Endothelial cell of umbilical vein (primary cell): ENCODE measurements around the gene PLEKHG3.

Experiments used
- EZH2 ChIP-seq: IDR thresholded peaks from 2 replicates; pipeline ENCODE4 v1.6.1; 2012; ENCODE audit warnings: borderline replicate concordance, low read depth, mild to moderate bottlenecking, moderate library complexity, low read length, inconsistent platforms; ENCODE audit not compliant: severe bottlenecking
- FOS ChIP-seq: IDR thresholded peaks from 2 replicates; pipeline ENCODE4 v1.6.1; 2011; ENCODE audit warnings: mild to moderate bottlenecking, low read length, moderate library complexity, borderline replicate concordance; ENCODE audit not compliant: insufficient read depth
- GATA2 ChIP-seq: IDR thresholded peaks from 2 replicates; pipeline ENCODE4 v1.7.0; 2011; ENCODE audit warnings: low read depth, mild to moderate bottlenecking, moderate library complexity, mixed read lengths, low read length; ENCODE audit not compliant: insufficient read length, insufficient read depth
- JUN ChIP-seq: IDR thresholded peaks from 2 replicates; pipeline ENCODE4 v1.6.1; 2011; ENCODE audit warnings: borderline replicate concordance, low read depth; ENCODE audit not compliant: insufficient read length, insufficient read depth
- POLR2A ChIP-seq: IDR thresholded peaks from 2 replicates; pipeline ENCODE4 v1.6.1; 2012; ENCODE audit warnings: low read depth, mild to moderate bottlenecking, control low read depth, low read length
- POLR2AphosphoS5 ChIP-seq: IDR thresholded peaks from 2 replicates; pipeline ENCODE4 v1.6.1; 2012; ENCODE audit warnings: low read depth, mild to moderate bottlenecking, control low read depth, low read length, moderate library complexity; ENCODE audit not compliant: insufficient read depth
- TF ChIP-seq, protein P1 (sequence below), 2 donors: IDR thresholded peaks; 1 replicate in 1 of 2; 2 replicates in 1 of 2; pipeline ENCODE4 v1.5.1; 2011; ENCODE audit warnings: low read length in 2 of 2, mild to moderate bottlenecking in 2 of 2, moderate library complexity in 2 of 2, control low read depth in 1 of 2, inconsistent platforms in 1 of 2, low read depth in 1 of 2; ENCODE audit not compliant: insufficient read depth in 1 of 2; ENCODE audit errors: extremely low read depth in 1 of 2
- TF ChIP-seq, protein P2 (sequence below): IDR thresholded peaks from 2 replicates; pipeline ENCODE4 v1.6.1; 2011; ENCODE audit not compliant: insufficient read depth, insufficient read length

DNA sequence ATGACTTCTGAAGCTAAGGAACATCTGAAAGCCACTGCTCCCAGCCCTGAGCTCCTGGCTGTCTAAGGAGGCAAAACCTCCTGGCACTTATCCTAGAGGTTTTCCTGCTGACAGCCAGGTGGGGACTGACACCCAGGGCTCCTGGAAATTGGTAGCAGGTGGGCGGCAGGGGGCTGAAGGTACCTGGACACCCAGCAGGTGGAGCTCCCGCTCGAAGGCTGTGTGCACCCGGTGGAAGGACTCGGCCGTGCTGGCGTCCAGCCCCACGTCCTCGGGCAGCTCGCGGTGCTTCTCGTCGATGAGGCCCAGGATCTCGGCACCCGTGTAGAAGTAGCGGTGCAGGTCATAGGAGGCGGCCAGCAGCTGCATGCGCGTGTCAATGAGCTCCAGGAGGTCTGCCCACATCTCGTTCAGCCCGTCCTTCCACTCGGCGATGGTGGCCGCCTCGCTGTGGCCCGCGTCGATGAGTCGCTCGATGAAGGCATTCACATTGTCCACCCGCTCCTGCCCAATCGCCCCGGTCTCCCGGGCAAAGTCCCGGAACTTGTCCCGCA, 68.2 kb downstream of the PLEKHG3 start:
- TF ChIP-seq POLR2A (no peak), EZH2 (no peak), POLR2AphosphoS5 (no peak), FOS (no peak), GATA2 (no peak), JUN (no peak)
- TF ChIP-seq, protein P1, sequence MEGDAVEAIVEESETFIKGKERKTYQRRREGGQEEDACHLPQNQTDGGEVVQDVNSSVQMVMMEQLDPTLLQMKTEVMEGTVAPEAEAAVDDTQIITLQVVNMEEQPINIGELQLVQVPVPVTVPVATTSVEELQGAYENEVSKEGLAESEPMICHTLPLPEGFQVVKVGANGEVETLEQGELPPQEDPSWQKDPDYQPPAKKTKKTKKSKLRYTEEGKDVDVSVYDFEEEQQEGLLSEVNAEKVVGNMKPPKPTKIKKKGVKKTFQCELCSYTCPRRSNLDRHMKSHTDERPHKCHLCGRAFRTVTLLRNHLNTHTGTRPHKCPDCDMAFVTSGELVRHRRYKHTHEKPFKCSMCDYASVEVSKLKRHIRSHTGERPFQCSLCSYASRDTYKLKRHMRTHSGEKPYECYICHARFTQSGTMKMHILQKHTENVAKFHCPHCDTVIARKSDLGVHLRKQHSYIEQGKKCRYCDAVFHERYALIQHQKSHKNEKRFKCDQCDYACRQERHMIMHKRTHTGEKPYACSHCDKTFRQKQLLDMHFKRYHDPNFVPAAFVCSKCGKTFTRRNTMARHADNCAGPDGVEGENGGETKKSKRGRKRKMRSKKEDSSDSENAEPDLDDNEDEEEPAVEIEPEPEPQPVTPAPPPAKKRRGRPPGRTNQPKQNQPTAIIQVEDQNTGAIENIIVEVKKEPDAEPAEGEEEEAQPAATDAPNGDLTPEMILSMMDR (IDR thresholded peaks at IDR 0.05; ENCODE audit: extremely low read depth in 1 of 2, insufficient read depth in 1 of 2, low read depth in 1 of 2, low read length in 2 of 2): no peak
- TF ChIP-seq, protein P2, sequence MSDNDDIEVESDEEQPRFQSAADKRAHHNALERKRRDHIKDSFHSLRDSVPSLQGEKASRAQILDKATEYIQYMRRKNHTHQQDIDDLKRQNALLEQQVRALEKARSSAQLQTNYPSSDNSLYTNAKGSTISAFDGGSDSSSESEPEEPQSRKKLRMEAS: no peak
